Measurements from ENCODE around the gene AXIN1.

Gene AXIN1

GRCh38 chr16:375212-375611 lies 22.7 kb upstream of the AXIN1 start:
- no peak overlapping the region for H3K4me3 ChIP-seq (ENCODE audit: low read length)
- H3K4me2 ChIP-seq (ENCODE audit: low read depth, low read length) = no peak overlapping the region
- no peaks in the 10 kb centered on the region for H3K9me3 ChIP-seq (replicated peaks; ENCODE audit: insufficient read depth, low read length)
- TF ChIP-seq CTCF (IDR thresholded peaks at IDR 0.05; ENCODE audit: low read length) = no peak
- no peak for TF ChIP-seq EZH2 (optimal IDR thresholded peaks at IDR 0.05; ENCODE audit: low read depth, low read length)
- no peak for TF ChIP-seq EZH2phosphoT487 (IDR thresholded peaks at IDR 0.05; ENCODE audit: low read length)
- no peaks in the 10 kb centered on the region for H3K9me2 ChIP-seq (replicated peaks; ENCODE audit: insufficient read depth, low read length)
- H3F3A ChIP-seq (ENCODE audit: insufficient read depth, low read length) = no peaks in the 10 kb centered on the region
- peaks cover 15% of the 10 kb centered on the region for H3K79me2 ChIP-seq (ENCODE audit: low read length)
- DNase-seq = no peak
- H3K27me3 ChIP-seq (replicated peaks; ENCODE audit: insufficient read depth, low read length) = no peaks in the 10 kb centered on the region
- H2AFZ ChIP-seq (ENCODE audit: low read length) = no peak overlapping the region
- H4K20me1 ChIP-seq (ENCODE audit: insufficient read depth, low read length) = no peaks in the 10 kb centered on the region
- H3K27ac ChIP-seq (ENCODE audit: low read length) = no peak overlapping the region
- no peaks in the 10 kb centered on the region for H3K36me3 ChIP-seq (replicated peaks; ENCODE audit: insufficient read depth, low read length)
- H3K4me1 ChIP-seq (ENCODE audit: low read length) = peaks cover 5% of the 10 kb centered on the region; the same call in 1 of the 2 replicates
- no peak overlapping the region for H3K9ac ChIP-seq (ENCODE audit: low read length)

GRCh38 chr16:374616-374926 lies 22.0 kb upstream of the AXIN1 start:
- Histone ChIP-seq H3K79me2 (ENCODE audit: low read length) (peaks cover 13% of the 10 kb centered on the region), H3K36me3 (replicated peaks; ENCODE audit: insufficient read depth, low read length) (no peaks in the 10 kb centered on the region), H3K9ac (ENCODE audit: low read length) (no peak overlapping the region), H3F3A (ENCODE audit: insufficient read depth, low read length) (no peaks in the 10 kb centered on the region), H3K4me2 (ENCODE audit: low read depth, low read length) (no peak overlapping the region), H3K9me3 (replicated peaks; ENCODE audit: insufficient read depth, low read length) (no peaks in the 10 kb centered on the region), H3K27ac (ENCODE audit: low read length) (no peak overlapping the region), H3K4me1 (ENCODE audit: low read length) (peaks cover 5% of the 10 kb centered on the region; the same call in 1 of the 2 replicates), H3K9me2 (replicated peaks; ENCODE audit: insufficient read depth, low read length) (no peaks in the 10 kb centered on the region), H3K4me3 (ENCODE audit: low read length) (no peak overlapping the region), H4K20me1 (ENCODE audit: insufficient read depth, low read length) (no peaks in the 10 kb centered on the region), H2AFZ (ENCODE audit: low read length) (no peak overlapping the region), H3K27me3 (replicated peaks; ENCODE audit: insufficient read depth, low read length) (no peaks in the 10 kb centered on the region)
- no peak for DNase-seq
- TF ChIP-seq EZH2phosphoT487 (IDR thresholded peaks at IDR 0.05; ENCODE audit: low read length) = no peak
- no peak for TF ChIP-seq EZH2 (optimal IDR thresholded peaks at IDR 0.05; ENCODE audit: low read depth, low read length)
- TF ChIP-seq CTCF (IDR thresholded peaks at IDR 0.05; ENCODE audit: low read length) = no peak

GRCh38 chr16:373848-374615 lies 21.5 kb upstream of the AXIN1 start:
- Histone ChIP-seq H3K27me3 (replicated peaks; ENCODE audit: insufficient read depth, low read length) (no peaks in the 10 kb centered on the region), H2AFZ (ENCODE audit: low read length) (no peak overlapping the region), H3K36me3 (replicated peaks; ENCODE audit: insufficient read depth, low read length) (no peaks in the 10 kb centered on the region), H3K4me1 (ENCODE audit: low read length) (peaks cover 5% of the 10 kb centered on the region; the same call in 1 of the 2 replicates), H3K9ac (ENCODE audit: low read length) (no peak overlapping the region), H3K4me2 (ENCODE audit: low read depth, low read length) (no peak overlapping the region), H3K4me3 (ENCODE audit: low read length) (no peak overlapping the region), H3K9me2 (replicated peaks; ENCODE audit: insufficient read depth, low read length) (no peaks in the 10 kb centered on the region), H3F3A (ENCODE audit: insufficient read depth, low read length) (no peaks in the 10 kb centered on the region), H3K79me2 (ENCODE audit: low read length) (peaks cover 9% of the 10 kb centered on the region; the same call in 1 of the 2 replicates), H4K20me1 (ENCODE audit: insufficient read depth, low read length) (no peaks in the 10 kb centered on the region), H3K27ac (ENCODE audit: low read length) (no peak overlapping the region), H3K9me3 (replicated peaks; ENCODE audit: insufficient read depth, low read length) (no peaks in the 10 kb centered on the region)
- TF ChIP-seq CTCF (IDR thresholded peaks at IDR 0.05; ENCODE audit: low read length) (no peak), EZH2 (optimal IDR thresholded peaks at IDR 0.05; ENCODE audit: low read depth, low read length) (no peak), EZH2phosphoT487 (IDR thresholded peaks at IDR 0.05; ENCODE audit: low read length) (no peak)
- DNase-seq = no peak
